Measurements from ENCODE around the gene SFSWAP.

The SFSWAP gene

DNA sequence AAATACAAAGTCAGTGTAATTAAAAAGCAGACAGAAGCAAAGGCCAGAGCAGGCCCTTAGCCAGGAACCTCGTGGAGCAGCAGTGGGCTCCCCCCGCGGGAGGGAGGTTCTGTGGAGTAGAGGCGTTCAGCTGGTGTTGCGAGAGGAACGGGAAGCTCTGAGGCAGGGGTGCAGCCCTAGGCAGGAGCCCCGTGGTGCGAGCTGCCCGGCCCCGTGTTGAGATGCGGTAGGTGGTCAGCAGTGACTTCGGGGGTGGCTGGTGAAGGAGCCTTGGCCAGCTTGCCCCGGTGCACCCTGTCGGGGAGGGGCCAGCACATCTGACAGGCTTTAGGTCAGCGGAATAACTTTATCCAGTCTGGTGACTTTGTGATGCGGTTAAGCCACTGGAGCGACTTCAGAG is 46.2 kb downstream of the SFSWAP start:
- Histone ChIP-seq H3K27ac (no peak overlapping the region), H3K4me3 (no peak overlapping the region)
- no peak for DNase-seq (ENCODE audit: low spot score)
- TF ChIP-seq, protein P1, sequence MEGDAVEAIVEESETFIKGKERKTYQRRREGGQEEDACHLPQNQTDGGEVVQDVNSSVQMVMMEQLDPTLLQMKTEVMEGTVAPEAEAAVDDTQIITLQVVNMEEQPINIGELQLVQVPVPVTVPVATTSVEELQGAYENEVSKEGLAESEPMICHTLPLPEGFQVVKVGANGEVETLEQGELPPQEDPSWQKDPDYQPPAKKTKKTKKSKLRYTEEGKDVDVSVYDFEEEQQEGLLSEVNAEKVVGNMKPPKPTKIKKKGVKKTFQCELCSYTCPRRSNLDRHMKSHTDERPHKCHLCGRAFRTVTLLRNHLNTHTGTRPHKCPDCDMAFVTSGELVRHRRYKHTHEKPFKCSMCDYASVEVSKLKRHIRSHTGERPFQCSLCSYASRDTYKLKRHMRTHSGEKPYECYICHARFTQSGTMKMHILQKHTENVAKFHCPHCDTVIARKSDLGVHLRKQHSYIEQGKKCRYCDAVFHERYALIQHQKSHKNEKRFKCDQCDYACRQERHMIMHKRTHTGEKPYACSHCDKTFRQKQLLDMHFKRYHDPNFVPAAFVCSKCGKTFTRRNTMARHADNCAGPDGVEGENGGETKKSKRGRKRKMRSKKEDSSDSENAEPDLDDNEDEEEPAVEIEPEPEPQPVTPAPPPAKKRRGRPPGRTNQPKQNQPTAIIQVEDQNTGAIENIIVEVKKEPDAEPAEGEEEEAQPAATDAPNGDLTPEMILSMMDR (IDR thresholded peaks at IDR 0.05): no peak

GRCh38 chr12:131758016-131758739 is 47.3 kb downstream of the SFSWAP start:
- Histone ChIP-seq H3K4me3 (no peak overlapping the region), H3K27ac (no peak overlapping the region)
- TF ChIP-seq, protein P1 (IDR thresholded peaks at IDR 0.05): no peak
- DNase-seq (ENCODE audit: low spot score): no peak

DNA sequence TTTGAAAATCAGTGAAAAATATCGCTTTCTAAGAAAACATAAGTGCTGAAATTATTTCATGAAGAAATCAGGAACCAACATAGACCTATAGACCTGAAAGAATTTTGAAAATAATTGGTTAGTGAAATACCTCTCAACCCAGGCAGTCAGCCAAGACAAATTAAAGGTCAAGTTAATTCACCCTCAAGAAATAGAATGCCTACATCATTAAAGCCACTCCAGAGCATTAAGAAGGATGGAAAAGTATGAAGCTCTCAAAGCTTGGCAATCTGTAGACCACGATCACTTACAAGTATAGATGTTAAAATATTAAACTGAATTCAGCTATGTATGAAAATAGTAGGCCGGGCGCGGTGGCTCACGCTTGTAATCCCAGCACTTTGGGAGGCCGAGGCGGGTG is 48.3 kb downstream of the SFSWAP start:
- H3K27ac ChIP-seq: no peak overlapping the region
- no peak for DNase-seq (ENCODE audit: low spot score)
- TF ChIP-seq, protein P1 (IDR thresholded peaks at IDR 0.05): no peak
- H3K4me3 ChIP-seq: no peak overlapping the region

- H3K27ac ChIP-seq: no peak overlapping the region
- TF ChIP-seq, protein P1 (IDR thresholded peaks at IDR 0.05): no peak
- DNase-seq (ENCODE audit: low spot score): no peak
- no peak overlapping the region for H3K4me3 ChIP-seq
Observed at GRCh38 chr12:131761638-131762037, 50.7 kb downstream of the SFSWAP start.

GRCh38 chr12:131764738-131765137 is 53.8 kb downstream of the SFSWAP start:
- no peak for DNase-seq (ENCODE audit: low spot score)
- TF ChIP-seq, protein P1 (IDR thresholded peaks at IDR 0.05): no peak
- no peak overlapping the region for H3K4me3 ChIP-seq
- H3K27ac ChIP-seq: no peak overlapping the region

- no peak for DNase-seq (ENCODE audit: low spot score)
- no peak overlapping the region for H3K27ac ChIP-seq
- H3K4me3 ChIP-seq: no peak overlapping the region
- TF ChIP-seq, protein P1 (IDR thresholded peaks at IDR 0.05): no peak
Observed at GRCh38 chr12:131765961-131766360, 55.1 kb downstream of the SFSWAP start.

DNA sequence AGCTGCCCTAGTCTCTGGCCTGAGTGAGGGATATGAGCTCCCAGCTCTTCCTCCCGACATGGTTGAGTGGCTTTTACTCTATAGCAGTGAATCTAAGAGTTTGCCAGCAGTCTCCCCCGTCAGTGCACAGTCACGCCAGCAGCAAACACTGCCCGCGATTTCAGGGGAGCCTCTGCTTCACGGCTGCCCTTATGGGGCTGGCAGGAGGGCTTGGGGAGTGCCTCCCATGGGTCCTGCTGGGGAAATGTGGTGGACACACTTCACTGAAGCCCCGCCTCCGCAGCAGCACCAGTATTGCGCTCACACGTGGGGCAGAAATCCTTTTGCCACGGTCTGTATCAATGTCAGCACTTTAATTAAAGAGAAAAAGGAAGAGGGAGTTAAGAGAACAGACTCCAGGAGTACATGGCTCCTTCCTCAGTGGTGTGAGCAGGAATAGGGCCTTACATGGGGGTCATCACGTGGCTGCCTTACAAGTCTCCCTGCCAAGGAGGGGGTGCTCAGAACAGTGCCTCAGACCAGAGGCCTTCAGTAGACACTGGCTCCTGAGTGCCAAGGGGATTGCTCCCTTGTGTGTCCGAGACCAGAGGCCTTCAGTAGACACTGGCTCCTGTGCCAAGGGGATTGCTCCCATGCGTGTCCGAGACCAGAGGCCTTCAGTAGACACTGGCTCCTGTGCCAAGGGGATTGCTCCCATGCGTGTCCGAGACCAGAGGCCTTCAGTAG is 55.7 kb downstream of the SFSWAP start:
- Histone ChIP-seq H3K4me3 (no peak overlapping the region), H3K27ac (no peak overlapping the region)
- TF ChIP-seq, protein P1 (IDR thresholded peaks at IDR 0.05): no peak
- no peak for DNase-seq (ENCODE audit: low spot score)
